HepG2 (cell line): Measurements from ENCODE around the gene CTNNAL1. TPM values are rescaled to one million over a fixed set of nuclear protein-coding genes. Genes with fewer than 3 reads are reported as not detected.
A peak's percentile ranks its signal among the peaks of the same experiment; 100 is the strongest.

Experiments
- DPF2 ChIP-seq: sonication (generic); formaldehyde crosslinking; IDR thresholded peaks from 2 replicates; pipeline ENCODE4 v1.4.0; 2020; ENCODE audit warnings: mild to moderate bottlenecking, low read depth, missing genetic modification reagents, borderline replicate concordance
- ETV5 ChIP-seq: IDR thresholded peaks from 2 replicates; pipeline ENCODE4 v1.6.1; 2018; ENCODE audit warnings: missing biosample characterization, missing genetic modification reagents, inconsistent platforms, borderline replicate concordance
- ETV6 ChIP-seq: sonication (generic); formaldehyde crosslinking; conservative IDR thresholded peaks from 2 replicates; pipeline ENCODE4 v1.4.0; 2020; ENCODE audit warnings: missing genetic modification reagents
- FOXA1 ChIP-seq, 2 experiments: fragments of 450-650 bp in 1 of 2; sonication (generic) in 1 of 2; formaldehyde crosslinking in 1 of 2; IDR thresholded peaks; 2 replicates each; pipeline versions ENCODE4 v1.4.0 to v1.6.1; 2016 to 2020; ENCODE audit warnings: missing genetic modification reagents in 1 of 2
- GATAD1 ChIP-seq: IDR thresholded peaks from 2 replicates; pipeline ENCODE4 v1.6.1; 2016; ENCODE audit warnings: missing genetic modification reagents, missing compliant biosample characterization
- HOXA5 ChIP-seq: sonication (generic); formaldehyde crosslinking; IDR thresholded peaks from 2 replicates; pipeline ENCODE4 v1.4.0; 2020; ENCODE audit warnings: missing genetic modification reagents
- JUND ChIP-seq: sonication (generic); formaldehyde crosslinking; IDR thresholded peaks from 2 replicates; pipeline ENCODE4 v1.8.0; 2022; ENCODE audit warnings: mild to moderate bottlenecking, missing genetic modification reagents
- MAFF ChIP-seq: IDR thresholded peaks from 2 replicates; pipeline ENCODE4 v1.6.1; 2011; ENCODE audit warnings: low read depth, low read length, improper control_type of control experiment
- MAZ ChIP-seq, 2 experiments: sonication (generic) in 1 of 2; formaldehyde crosslinking in 1 of 2; IDR thresholded peaks; 2 replicates each; pipeline versions ENCODE4 v1.5.0 to v1.6.1; 2012 to 2020; ENCODE audit warnings: low read depth in 2 of 2, mild to moderate bottlenecking in 2 of 2, borderline replicate concordance in 1 of 2, improper control_type of control experiment in 1 of 2, low read length in 1 of 2, missing genetic modification reagents in 1 of 2, moderate library complexity in 1 of 2
- MED13 ChIP-seq: sonication (generic); formaldehyde crosslinking; IDR thresholded peaks from 2 replicates; pipeline ENCODE4 v1.5.0; 2020; ENCODE audit warnings: missing genetic modification reagents
- MED8 ChIP-seq: sonication (generic); formaldehyde crosslinking; IDR thresholded peaks from 2 replicates; pipeline ENCODE4 v1.8.1; 2023; ENCODE audit warnings: mild to moderate bottlenecking, missing genetic modification reagents; ENCODE audit not compliant: insufficient replicate concordance
- MTF1 ChIP-seq: sonication (generic); formaldehyde crosslinking; IDR thresholded peaks from 2 replicates; pipeline ENCODE4 v1.5.0; 2020; ENCODE audit warnings: missing genetic modification reagents
- NR2F1 ChIP-seq, 2 experiments: fragments of 450-650 bp in 1 of 2; formaldehyde crosslinking in 1 of 2; IDR thresholded peaks; 2 replicates each; pipeline versions ENCODE4 v1.5.0 to v1.6.1; 2016 to 2020; ENCODE audit warnings: mild to moderate bottlenecking in 1 of 2, missing compliant biosample characterization in 1 of 2, missing genetic modification reagents in 1 of 2, moderate library complexity in 1 of 2
- PHF20 ChIP-seq: sonication (generic); formaldehyde crosslinking; IDR thresholded peaks from 2 replicates; pipeline ENCODE4 v1.5.0; 2020; ENCODE audit warnings: mild to moderate bottlenecking, missing genetic modification reagents
- RARA ChIP-seq: IDR thresholded peaks from 2 replicates; pipeline ENCODE4 v1.6.1; 2016; ENCODE audit warnings: missing genetic modification reagents, missing compliant biosample characterization
- RFXAP ChIP-seq: sonication (generic); formaldehyde crosslinking; IDR thresholded peaks from 2 replicates; pipeline ENCODE4 v1.4.0; 2020; ENCODE audit warnings: missing genetic modification reagents, borderline replicate concordance
- SAFB2 ChIP-seq: sonication (generic); formaldehyde crosslinking; IDR thresholded peaks from 2 replicates; pipeline ENCODE4 v1.5.1; 2020; ENCODE audit warnings: missing genetic modification reagents, low read depth, mild to moderate bottlenecking, borderline replicate concordance
- SKI ChIP-seq: fragments of 450-650 bp; IDR thresholded peaks from one replicate; pipeline ENCODE4 v1.6.1; 2018; ENCODE audit warnings: mild to moderate bottlenecking; ENCODE audit not compliant: partially characterized antibody
- SKIL ChIP-seq: sonication (generic); formaldehyde crosslinking; IDR thresholded peaks from 2 replicates; pipeline ENCODE4 v1.8.0; 2022; ENCODE audit warnings: missing genetic modification reagents, mild to moderate bottlenecking, moderate library complexity, borderline replicate concordance
- SMAD9 ChIP-seq: sonication (generic); formaldehyde crosslinking; IDR thresholded peaks from 2 replicates; pipeline ENCODE4 v1.5.1; 2020; ENCODE audit warnings: mild to moderate bottlenecking, missing genetic modification reagents
- TARDBP ChIP-seq: sonication (generic); formaldehyde crosslinking; IDR thresholded peaks from 2 replicates; pipeline ENCODE4 v1.8.0; 2022; ENCODE audit warnings: mild to moderate bottlenecking, missing genetic modification reagents
- ZBTB25 ChIP-seq: IDR thresholded peaks from 2 replicates; pipeline ENCODE4 v1.6.1; 2018; ENCODE audit warnings: missing genetic modification reagents
- ZFP36L1 ChIP-seq: sonication (generic); formaldehyde crosslinking; IDR thresholded peaks from 2 replicates; pipeline ENCODE4 v1.8.0; 2022; ENCODE audit warnings: mild to moderate bottlenecking, missing genetic modification reagents, moderate library complexity
- ZFP62 ChIP-seq: sonication (generic); formaldehyde crosslinking; IDR thresholded peaks from 2 replicates; pipeline ENCODE4 v1.4.0; 2020; ENCODE audit warnings: missing genetic modification reagents
- ZNF12 ChIP-seq: sonication (generic); formaldehyde crosslinking; IDR thresholded peaks from 2 replicates; pipeline ENCODE4 v1.5.0; 2020; ENCODE audit warnings: missing genetic modification reagents
- ZNF274 ChIP-seq: sonication (generic); formaldehyde crosslinking; IDR thresholded peaks from 2 replicates; pipeline ENCODE4 v1.5.1; 2020; ENCODE audit warnings: mild to moderate bottlenecking, missing genetic modification reagents
- ZNF350 ChIP-seq: sonication (generic); formaldehyde crosslinking; IDR thresholded peaks from 2 replicates; pipeline ENCODE4 v1.4.0; 2020; ENCODE audit warnings: mild to moderate bottlenecking, low read depth, missing genetic modification reagents, borderline replicate concordance
- ZNF761 ChIP-seq: sonication (generic); formaldehyde crosslinking; conservative IDR thresholded peaks from 2 replicates; pipeline ENCODE4 v1.4.0; 2020; ENCODE audit warnings: mild to moderate bottlenecking, missing genetic modification reagents
- polyA plus RNA-seq, 8 experiments: library from polyadenylated mRNA; depleted of rRNA in 3 of 8; stranded (reverse) in 7 of 8; unstranded in 1 of 8; fragments of >200 nt; fragmentation: Illumina TruSeq in 4 of 8; extraction: Trizol in 4 of 8; gene quantifications; 2 replicates each; pipeline versions ENCODE4 v1.2.1 to v1.2.3, GENCODE V29; 2011 to 2016; ENCODE audit warnings: low read depth in 4 of 8, missing spikeins in 1 of 8, mixed read lengths in 1 of 8; ENCODE audit not compliant: insufficient read depth in 1 of 8
- total RNA-seq, 5 experiments: library from RNA; depleted of rRNA; stranded (reverse); fragments of >200 nt; fragmentation: Illumina TruSeq; extraction: Trizol; gene quantifications; 2 replicates each; pipeline ENCODE4 v1.2.3, GENCODE V29; 2016; ENCODE audit warnings: low read depth in 1 of 5

Gene CTNNAL1
- total and polyA plus RNA-seq, 2 of the 13 experiments (the other 11 are each of a cell fraction or from before 2014, with no cell fraction given) = 32.0 to 162 TPM

DNA sequence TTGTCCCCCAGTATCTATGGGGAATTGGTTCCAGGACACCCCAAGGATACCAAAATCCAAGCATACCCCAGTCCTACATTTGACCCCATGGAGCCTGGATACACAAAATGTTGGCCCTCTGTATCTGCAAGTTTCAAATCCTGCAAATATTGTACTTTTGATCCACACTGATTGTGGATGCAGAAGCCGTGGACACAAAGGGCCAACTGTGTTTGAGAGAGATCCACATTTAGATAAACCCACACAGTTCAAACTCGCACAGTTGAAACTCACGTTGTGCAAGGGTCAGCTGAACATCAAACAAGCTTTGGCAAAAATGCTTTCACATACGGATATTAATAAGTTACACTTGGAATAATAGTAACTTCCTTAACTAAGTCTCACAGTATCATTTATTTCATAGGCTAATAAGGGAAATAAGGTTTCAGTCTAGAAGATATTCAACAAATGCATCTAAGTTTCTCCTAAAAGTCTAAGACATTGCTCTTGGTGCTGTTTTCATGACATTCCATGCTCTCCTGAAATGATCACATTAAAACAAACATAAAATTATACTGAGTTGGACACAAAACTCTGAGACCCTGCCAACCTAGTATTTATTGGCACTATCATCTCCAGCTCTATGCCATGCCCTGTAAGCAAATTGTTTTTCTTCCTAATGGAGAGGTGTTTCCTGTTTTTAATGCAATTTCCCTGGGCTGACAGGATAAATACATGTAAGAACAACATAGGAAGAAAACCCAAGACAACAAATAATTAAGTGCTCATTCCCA lies 118.9 kb downstream of the CTNNAL1 start (continued):
- TF ChIP-seq RFXAP (CRISPR knock-in tag) = 0 out of 2 replicates have a peak, but pooled peaks have one; percentile 33
- no peak for TF ChIP-seq SMAD9 (CRISPR knock-in tag)
- peak; percentile 77; the same call in 1 of the 2 replicates for TF ChIP-seq ZBTB25 (CRISPR knock-in tag)
- no peak for TF ChIP-seq MTF1 (CRISPR knock-in tag)
- no peak for TF ChIP-seq ETV6 (CRISPR knock-in tag)
- peak; percentile 66; the same call in 1 of the 2 replicates for TF ChIP-seq ETV5 (CRISPR knock-in tag)
- no peak; the same call in 1 of the 2 replicates for TF ChIP-seq FOXA1 (IDR thresholded peaks at IDR 0.05)
- peak; percentile 87 for TF ChIP-seq FOXA1 (CRISPR knock-in tag; IDR thresholded peaks at IDR 0.05)
- peak; percentile 95 for TF ChIP-seq MED8 (CRISPR knock-in tag)
- TF ChIP-seq GATAD1 (CRISPR knock-in tag) = peak; percentile 57; the same call in 1 of the 2 replicates
- peak; percentile 93 for TF ChIP-seq TARDBP (CRISPR knock-in tag)
- TF ChIP-seq RARA = peak; percentile 92
- TF ChIP-seq ZNF274 (CRISPR knock-in tag) = no peak
- 0 out of 2 replicates have a peak, but pooled peaks have one; percentile 24 for TF ChIP-seq ZNF12
- TF ChIP-seq JUND (CRISPR knock-in tag) = peak; percentile 56; the same call in 1 of the 2 replicates
- no peak for TF ChIP-seq ZFP36L1 (CRISPR knock-in tag)
- TF ChIP-seq PHF20 (CRISPR knock-in tag) = no peak
- TF ChIP-seq MED13 = peak; percentile 99
- TF ChIP-seq MAZ (IDR thresholded peaks at IDR 0.05; ENCODE audit: borderline replicate concordance, low read depth, low read length) = no peak
- no peak for TF ChIP-seq MAZ (CRISPR knock-in tag; IDR thresholded peaks at IDR 0.05; ENCODE audit: low read depth)
- TF ChIP-seq ZNF350 (CRISPR knock-in tag) = no peak
- TF ChIP-seq DPF2 (CRISPR knock-in tag) = peak; percentile 96
- TF ChIP-seq ZFP62 (CRISPR knock-in tag) = no peak
- TF ChIP-seq NR2F1 (CRISPR knock-in tag; IDR thresholded peaks at IDR 0.05) = peak; percentile 42 to 71; a peak in 1 of 4 replicates
- no peak for TF ChIP-seq SAFB2
- peak; percentile 26 for TF ChIP-seq SKI
- TF ChIP-seq HOXA5 (CRISPR knock-in tag) = 0 out of 2 replicates have a peak, but pooled peaks have one; percentile 45
- TF ChIP-seq MAFF = peak; percentile 42
- TF ChIP-seq ZNF761 (CRISPR knock-in tag) = 0 out of 2 replicates have a peak, but pooled peaks have one; percentile 39
- peak; percentile 64; the same call in 1 of the 2 replicates for TF ChIP-seq SKIL (CRISPR knock-in tag)
